HUDEP-2 (cell line): ENCODE data around the gene TAOK1.

Experiments used
- DNase-seq, 76 experiments: peaks; one replicate each; lab custom pipeline; 2025; ENCODE audit not compliant: unreplicated experiment in 76 of 76; lab: John Stamatoyannopoulos, UW

TAOK1 gene

DNA sequence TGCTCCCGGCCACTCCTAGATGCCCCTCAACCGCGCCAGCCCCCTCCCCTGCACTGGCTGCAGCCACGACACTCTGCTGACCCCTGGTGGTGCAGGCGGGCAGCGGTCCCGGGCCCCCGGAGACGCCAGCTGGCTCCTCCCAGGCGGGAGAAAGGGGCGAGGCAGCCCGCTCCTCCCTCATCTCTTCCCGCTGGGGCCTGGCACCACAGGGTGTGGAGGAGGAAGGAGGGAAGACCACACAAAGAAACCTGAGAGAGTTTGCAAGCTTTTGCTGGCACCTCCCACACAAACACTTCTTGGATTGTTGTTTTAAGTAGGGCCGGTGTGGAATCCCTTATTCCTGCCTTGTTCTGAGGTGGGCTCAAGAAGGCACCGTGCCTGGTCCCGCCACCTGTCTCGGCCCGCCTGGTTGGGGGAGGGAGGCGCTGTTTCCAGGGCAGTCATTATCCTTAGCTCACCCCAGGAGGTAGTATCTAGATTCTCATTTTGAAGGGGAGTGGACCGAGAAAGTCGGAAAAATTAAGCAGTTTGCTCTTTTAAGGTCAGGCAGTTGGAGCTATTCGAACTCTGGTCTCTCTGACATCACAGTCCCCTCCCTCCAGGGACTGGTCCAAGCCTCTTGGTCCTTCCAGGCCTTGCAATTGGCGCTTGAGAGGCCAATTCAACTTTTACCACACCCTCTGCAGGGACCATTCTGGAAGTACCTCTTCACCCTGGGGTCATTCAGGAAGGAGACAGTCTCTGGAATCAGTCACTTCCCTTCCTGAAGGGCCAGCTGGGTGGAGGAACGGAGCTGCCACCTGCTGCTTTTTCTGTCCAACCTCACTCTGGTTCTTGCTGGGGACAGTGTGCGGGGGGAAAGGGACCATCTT lies 201.8 kb downstream of the TAOK1 start:
- DNase-seq = peak in 70 of 76 experiments; percentile 13 to 89 (median 67)

DNA sequence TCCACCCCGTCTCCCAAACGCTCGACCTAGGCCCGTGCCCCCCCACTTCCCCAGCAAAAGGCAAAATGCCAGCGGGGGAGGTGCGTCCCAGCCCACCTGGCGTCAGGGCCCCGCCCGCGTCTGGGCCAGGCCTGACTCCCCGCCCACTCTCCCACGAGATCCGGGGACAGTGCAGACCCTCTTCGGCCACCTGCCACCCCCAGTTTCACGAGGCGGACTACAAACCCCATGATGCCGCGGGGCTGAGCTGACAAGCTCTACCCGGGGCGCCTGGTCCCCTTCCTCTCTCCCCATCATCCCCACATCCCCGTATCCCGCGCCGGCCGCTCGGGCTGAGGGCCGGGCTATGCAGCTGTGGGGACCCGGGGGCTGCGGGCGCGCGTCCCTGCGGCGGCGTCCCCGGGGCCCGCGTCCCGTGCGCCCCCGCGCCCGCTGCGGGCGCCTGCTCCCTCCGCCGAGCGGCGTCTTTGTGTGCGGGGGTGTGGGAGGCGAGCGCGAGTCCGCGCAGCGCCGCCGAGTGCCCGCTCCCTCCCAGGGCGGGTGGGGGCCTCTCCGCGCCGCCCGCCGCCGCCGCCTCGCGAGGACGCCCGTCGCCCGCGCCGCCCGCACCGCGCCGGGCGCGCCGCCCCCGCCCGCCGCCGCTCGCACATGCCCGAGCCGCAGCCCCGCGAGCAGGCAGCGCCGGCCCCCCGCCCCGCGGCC lies 202.8 kb downstream of the TAOK1 start, which contains the start of gene ANKRD13B:
TSS of gene ANKRD13B (plus strand) at position 283 of the 702 bp plus-strand sequence. CDS start 490 bp downstream, outside the sequence.
- DNase-seq = peak in 6 of 76 experiments; percentile 9 to 29 (median 14)

DNA sequence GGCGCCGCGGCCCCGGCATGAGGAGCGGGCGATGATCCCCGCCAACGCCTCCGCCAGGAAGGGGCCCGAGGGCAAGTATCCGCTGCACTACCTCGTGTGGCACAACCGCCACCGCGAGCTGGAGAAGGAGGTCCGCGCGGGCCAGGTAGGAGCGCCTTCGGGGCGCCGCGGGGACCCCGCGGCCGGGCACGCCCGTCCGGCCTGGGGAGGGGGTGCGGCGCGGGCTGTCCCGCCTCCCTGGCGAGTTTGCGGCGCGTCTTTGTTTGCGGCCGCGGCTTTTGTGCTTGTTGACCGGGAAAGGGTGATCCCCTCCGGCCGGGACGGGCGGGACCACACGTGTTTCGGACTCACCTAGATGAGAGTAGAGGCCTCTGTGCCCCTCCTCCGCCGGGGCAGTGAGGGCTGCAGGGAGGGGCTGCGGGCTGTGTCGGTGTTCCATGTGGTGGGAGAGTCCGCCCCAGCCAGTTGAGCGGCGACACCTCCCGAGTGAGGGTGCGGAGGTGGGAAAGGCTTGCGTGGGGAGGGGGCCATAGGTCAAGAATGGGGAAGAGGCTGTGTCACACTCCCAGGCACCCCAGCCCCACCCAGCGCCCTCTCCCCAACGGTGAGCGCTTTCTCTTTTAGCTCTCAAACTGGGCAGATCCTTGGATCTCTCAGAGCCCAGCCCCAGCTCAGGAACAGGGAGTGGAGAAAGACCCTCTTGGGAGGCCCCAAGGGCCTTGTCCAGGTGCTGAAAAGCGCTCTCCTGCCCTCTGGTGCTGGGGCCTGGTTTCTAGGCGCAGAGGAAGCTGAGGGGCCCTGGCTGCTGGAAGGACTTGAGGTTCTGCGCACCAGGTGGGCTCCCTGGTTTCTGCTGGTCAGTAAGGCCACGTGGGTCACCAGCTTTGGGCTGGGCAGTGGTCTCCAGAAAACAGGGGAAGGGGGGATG lies 203.7 kb downstream of the TAOK1 start:
- peak in 17 of 76 experiments; percentile 6 to 34 (median 14) for DNase-seq

DNA sequence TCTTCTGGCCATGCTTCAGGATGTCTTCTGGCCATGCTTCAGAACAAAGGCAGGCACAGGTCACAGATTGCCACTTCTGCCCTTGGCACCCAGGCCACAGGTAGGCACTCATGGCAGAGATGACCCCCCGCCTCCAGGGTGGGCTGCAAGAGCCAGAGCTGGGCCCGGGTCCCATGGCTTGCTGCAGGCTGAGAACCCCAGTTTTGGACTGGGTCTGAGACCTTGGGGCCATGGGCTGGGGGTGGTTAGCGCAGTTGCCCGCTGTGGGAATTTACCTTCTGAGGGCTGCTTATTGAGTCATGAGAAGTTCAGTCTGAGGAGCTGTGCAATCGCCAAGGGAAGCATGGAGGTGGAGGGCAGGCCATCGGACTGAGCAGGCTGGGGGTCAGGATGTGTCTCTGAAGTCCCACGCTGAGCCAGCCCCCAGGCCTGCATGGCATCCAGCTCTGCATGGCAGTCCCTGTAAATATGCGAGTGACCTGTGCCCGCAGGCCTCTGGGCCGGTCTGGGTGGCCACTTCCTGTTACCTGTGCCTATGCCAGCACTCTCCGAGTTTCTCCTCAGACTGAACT lies 204.4 kb downstream of the TAOK1 start:
- no peak for DNase-seq

DNA sequence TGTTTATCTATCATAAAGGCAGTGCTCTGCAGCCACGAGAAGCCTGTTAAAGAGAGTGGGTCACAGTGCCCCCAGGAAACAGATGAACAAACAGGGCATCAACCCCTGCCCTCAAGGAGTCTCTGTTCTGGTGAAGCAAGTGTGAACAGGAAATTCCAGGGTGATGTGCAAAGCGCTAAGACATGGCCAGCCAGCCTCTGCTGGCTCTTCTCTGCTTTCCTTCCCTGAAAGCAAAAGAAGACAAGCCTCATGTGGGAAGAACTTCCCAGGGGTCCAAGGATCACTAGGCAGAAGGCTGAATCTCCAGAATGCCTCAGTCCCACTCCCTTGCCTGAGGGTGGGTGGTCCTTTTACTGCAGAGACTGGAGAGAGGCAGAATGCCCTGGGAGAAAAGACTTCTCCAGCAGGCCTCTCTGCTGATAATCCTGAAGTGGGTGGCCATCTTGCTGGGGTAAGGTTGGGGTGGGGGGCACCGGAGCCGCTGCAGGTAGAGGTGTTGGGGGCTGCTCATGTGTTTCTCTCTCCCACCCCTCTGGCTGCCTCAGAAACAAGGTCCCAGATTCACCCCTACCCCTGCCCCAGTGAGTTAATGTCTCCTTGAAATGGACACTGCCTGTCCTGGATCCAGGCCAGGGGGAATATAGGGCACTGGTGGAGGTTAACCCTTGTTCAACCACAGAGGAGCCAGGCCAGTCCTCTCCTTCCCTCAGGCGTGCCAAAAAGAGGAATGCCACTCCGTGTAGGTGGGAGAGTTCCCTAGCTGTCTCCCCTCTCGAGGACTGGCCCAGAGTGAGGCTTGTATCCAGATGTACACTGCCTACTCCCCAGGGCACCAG lies 205.2 kb downstream of the TAOK1 start:
- DNase-seq = no peak

DNA sequence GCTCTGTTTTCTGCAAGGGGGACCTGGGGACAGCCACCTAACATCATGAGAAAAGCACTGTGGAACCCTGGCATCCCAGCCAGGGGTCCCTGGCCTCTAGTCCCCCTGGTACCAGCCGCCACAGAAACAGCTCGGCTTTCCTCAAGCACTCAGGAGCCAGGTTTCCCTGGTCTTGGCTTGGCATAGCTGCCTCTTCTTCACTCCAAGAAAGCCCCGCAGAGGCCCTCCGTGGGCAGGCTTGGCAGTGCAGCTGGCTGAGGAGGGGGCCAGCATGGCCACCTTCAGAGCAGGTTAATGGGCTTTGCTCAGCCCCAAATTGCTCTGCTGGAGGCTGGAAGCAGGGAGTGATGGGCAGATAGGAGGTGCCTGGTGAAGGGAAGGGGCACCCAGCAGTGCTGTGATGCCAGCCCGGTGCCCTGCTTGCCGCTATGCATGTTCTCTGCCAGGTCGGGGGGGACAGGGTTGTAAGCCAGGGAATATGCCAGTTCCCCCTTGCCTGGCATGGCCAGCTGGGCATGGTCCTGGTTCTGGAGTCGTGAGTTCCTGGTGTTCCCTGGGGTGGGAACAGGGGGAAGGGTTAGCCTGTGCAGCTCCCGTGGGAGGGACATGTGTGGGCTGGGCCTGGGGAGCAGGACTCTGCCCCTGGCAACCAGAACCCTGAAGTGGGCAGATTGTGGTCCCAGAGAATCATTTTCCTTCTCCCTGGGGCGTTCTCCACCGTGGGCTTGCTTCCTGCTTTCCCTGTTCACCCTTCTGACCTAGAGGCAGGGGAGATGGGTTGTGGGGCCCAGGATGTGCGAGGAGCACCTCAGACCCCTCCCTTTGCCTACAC lies 206.0 kb downstream of the TAOK1 start:
- no peak for DNase-seq

DNA sequence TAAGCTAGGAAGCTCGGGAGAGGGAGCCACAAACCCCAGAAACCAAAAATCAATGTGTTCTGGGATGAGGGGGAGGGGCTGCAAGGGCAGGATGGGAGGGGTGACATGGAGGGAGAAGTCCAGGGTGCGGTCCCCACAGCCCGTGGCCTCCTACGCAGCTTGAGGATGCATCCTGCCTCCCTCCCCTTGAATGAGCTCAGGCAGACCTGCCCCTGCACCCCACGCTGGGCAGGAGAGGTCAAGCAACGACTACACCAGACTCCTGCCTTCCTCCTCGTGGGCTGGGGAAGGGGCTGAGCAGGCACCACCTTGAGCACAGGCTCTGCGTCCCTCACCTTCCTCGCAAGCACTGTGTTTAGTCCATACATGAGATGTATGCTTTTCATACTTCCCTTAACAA lies 206.6 kb downstream of the TAOK1 start:
- peak in 2 of 76 experiments; percentile 7 to 36 for DNase-seq

DNA sequence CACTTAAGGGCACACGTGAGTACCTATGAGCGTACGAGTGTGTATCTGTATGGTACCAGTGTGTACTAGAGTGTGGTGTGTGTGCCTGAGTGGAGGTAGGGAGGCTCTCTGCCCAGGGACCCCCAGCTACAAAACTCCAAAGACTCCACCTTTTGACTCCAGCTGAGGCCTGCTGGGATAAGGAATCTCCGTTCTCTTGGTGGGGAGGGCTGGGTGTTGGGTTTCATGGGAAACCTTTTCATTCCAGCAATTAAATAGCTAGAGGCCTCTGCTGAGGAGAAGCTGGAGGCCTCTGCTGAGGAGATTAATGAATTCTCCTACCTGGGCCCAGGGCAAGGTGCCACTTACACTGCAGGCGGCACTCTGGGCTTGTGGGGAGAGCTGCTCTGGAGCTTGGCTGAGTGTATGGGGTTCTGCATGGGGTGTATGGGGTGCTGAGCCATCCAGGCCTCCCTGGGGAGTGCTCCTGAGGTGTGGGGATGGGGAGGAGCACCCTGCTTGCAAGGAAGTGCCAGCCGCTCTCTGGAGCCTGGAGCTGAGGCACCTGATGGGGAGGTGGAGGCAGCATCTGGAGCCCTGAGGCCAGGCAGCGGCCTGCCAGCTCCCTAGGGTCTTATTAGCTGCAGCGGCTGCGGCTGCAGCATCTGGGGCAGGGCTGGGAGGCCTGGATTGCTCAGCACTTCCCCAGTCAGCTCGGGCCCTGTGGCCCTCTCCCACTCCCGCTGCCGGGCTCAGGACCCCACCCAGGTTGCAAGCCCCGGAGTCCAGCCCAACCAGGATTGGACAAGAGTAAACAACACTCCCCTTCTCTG lies 207.4 kb downstream of the TAOK1 start:
- DNase-seq = no peak
